NCI-H345 (cell line): Measurements from ENCODE around the gene PRDM16.

Source experiments
- DNase-seq: peaks from one replicate; lab custom pipeline; 2025; lab: John Stamatoyannopoulos, UW

The PRDM16 gene

DNA sequence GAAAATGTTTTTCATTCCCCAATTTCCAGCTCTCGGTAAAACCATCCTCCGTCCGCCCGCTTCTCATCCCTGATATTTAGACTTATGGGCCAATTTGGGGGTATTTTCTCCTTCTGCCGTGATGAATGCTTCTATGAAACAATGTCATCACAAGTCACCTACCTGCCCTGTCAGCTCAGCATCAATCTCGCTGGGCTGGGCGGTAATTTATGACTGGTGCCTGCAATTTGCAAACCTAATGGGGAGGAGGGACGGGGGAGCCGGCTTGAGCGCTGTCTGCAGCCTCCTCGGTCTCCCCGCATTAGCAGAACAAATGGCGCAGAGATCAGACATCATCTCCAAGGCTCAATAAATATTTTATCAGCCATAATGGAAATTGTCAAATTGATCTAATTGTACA lies 72.1 kb downstream of the PRDM16 start:
- DNase-seq: no peak

DNA sequence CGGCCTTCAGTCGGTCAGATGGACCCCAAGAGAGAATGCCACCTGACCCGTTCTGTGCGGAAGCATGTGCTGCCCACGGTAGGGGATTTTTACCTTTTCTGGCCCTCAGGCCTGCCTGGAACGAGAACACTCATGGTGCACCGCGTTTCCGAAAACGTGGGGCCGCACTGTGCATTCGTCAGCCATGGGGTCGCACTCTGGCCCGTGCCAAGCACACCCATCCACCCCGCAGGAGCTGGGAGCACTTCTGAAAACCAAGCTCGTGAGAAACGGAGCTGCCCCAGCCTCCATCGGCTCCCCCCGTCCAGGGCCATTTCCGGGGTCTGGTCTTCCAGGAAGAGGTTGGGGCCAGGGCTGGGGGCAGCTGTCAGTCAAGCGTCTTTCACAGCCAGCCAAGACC lies 72.8 kb downstream of the PRDM16 start:
- DNase-seq: no peak

DNA sequence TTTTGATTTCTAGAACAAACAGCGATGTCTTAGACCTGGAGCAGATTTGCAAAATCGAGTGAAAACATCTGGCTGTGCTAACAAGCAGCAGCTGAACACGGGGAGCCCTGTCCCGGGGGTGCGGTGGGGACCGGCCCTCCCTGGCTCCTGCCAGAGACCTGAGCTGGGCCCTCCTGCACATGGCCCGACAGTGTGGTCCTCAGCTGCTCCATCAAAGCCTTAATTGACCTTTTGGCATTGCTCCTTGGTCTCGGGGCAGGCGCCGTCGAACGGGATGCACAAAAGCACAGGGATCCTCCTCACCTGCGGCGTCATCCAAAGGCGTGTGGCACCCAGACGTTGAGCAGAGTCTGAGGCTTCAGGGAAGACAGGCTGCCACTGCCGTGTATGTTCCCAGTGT lies 73.2 kb downstream of the PRDM16 start:
- DNase-seq: no peak

DNA sequence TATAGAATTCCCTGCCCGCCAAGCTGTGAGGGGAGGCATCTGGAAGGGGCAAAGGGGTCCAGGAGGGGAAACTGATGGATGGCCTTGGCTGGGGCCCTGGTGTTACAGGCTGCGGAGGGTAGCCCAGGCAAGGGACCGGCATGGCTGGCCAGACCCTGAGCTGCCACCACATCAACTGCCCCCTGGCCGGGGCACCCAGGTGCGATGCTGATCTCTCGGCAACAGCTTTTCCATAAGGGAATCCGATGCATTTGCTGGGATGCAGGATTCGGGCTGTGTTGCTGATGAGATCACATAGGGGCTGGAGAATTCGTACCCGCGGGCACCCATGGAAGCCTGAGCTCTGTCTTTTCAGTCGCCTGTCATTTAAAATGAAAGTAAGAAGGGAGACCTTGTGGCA lies 73.7 kb downstream of the PRDM16 start:
- no peak for DNase-seq

DNA sequence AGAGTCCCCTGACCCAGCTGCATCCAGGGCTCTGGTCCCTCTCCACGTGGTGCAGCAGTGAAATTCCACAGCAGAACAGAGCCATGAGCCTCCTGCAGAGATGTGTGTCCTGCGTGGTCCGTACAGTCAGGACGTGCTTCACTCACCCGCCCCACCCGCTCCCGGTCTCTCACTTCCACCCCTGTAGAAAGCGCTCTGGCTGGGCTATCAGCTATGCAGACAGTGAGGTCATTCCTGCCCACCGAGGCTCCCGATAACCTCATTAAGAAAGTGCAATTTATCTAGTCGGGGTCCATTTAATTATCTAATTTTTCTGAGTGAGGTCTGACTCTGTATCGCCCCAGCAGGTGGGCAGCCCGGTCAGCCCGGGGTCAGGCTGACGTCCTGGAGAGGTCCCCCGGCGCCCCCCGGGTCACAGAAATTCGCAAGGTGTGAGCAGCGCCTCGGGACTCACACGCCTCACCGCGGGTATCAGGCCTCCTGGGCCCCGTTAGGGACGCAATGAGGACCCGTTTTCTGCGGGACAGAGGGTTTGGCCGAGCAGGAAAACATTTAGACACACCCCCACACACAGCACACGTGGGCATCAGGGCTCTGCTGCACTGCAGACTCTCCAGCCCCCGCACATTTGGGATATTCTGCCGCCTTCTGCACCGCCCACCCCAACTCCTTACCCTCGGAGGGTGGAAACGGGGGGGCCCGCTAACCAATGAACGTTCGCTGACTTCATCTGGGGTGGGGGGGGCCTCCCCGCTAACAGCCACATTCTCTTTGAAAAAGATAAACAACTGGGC lies 76.7 kb downstream of the PRDM16 start:
- no peak for DNase-seq

DNA sequence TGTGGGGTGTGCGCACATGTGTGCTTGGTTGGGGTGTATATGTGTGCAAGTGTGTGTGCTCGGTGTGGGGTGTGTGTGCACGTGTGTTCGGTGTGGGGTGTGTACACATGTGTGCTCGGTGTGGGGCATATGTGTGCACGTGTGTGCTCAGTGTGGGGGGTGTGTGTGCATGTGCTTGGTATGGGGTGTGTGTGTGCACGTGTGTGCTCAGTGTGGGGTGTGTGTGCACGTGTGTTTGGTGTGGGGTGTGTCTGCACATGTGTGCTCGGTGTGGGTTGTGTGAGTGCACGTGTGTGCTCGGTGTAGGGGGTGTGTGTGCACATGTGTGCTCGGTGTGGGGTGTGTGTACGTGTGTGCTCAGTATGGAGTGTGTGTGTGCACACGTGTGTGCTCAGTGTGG lies 77.5 kb downstream of the PRDM16 start:
- DNase-seq: no peak

DNA sequence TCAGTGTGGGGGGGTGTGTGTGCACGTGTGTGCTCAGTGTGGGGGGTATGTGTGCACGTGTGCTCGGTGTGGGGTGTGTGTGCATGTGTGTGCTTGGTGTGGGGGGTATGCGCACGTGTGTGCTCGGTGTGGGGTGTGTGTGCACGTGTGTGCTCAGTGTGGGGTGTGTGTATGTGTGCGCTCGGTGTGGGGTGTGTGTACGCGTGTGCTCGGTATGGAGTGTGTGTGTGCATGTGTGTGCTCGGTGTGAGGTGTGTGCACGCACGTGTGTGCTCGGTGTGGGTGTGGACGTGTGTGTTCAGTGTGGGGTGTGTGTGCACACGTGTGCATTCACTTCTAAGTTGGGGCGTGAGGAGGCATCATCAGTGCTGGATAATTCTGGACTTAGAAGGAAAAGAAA lies 77.9 kb downstream of the PRDM16 start:
- DNase-seq: no peak

DNA sequence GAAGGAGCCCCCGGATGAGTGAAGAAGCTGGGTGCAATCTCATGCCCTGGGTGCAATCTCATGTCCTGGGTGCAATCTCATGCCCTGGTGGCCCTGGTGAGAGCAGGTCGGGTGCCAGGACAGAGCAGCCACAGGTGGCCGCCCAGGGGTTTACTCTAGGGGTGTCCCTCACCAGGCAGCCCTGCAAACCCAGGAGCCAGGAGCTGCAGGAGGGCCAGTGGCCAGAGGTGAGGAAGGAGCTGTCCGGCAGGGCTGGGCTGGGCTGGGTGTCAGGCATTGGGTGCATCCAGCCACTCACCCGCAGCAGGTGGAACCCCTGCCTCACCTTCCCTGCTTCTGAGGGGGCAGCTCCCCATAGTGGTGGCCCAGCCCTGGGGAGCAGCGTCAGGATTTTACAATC lies 79.2 kb downstream of the PRDM16 start:
- DNase-seq: no peak

DNA sequence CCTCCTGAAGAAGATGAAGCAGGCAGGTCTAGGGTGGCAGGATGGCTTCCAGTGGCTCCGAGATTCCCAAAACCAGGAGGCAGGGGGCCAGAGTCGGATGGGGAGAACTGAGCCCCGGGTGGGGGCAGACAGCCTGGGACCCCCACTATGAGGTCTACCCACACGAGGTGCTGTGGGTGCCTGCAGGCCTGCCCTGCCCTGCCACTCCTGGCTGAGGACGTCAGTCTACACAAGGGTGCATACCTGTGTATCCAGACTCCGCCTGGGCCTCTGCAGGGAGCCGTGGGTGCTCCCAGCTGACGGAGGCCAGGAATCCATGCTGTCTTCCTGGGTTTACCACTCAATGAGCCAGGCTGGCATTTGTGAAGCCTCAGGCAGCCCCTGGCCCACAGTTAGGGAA lies 80.3 kb downstream of the PRDM16 start:
- DNase-seq: no peak

DNA sequence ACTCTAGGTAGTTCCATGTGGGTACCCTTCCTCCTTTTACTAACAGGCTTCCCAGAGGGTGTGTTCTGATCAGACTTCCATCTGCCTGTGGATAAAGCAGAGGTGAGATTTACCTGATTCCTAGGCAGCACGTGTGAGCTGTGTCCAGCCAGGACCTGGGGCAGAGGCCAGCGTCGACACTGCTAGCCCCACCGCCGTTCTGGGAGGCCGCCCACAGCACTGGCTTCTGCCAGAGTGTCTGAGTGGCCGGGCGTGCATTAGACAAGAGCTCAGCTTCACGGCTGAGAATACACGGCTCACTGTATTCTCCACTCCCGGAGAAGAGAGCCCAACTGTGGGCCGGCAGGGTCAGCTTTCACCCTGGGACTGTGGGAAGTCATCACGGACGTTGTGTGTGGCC lies 82.5 kb downstream of the PRDM16 start:
- DNase-seq: no peak

DNA sequence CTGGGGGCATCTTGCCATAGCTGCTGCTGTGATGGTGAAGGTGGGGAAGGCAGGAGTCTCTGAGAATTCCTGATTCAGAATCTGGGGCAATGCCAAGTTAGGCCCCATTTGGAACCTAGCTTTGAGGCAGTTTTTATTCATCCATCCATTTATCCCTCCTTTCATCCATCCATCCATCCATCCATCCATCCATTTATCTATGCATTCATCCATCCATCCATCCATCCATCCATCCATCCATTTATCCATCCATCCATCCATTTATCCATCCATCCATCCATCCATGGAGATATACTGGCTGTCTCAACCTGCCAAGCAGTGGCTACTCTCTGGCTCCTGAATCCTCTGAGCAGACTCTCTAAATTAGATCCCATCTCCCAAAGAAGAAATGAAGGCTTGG lies 83.1 kb downstream of the PRDM16 start:
- DNase-seq: no peak

DNA sequence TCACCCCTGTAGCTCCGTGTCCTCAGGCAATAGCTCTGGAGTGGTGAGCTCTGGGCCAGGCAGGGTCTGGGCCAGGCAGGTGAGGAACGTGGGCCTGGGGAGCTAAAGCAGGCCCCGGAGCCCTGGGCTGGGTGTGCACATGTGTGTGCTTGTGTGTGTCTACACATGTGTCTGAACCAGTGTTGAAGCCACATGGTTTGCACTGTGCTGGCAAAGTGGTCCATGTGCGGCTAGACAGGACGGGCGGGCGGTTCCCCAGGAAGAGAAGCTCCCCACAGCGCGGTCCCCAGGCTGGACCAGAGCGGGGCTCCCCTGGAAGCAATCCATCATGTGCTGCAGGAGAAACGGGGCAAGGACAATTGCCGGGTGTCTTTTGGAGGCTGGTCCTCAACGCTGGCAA lies 84.2 kb downstream of the PRDM16 start:
- DNase-seq: no peak

DNA sequence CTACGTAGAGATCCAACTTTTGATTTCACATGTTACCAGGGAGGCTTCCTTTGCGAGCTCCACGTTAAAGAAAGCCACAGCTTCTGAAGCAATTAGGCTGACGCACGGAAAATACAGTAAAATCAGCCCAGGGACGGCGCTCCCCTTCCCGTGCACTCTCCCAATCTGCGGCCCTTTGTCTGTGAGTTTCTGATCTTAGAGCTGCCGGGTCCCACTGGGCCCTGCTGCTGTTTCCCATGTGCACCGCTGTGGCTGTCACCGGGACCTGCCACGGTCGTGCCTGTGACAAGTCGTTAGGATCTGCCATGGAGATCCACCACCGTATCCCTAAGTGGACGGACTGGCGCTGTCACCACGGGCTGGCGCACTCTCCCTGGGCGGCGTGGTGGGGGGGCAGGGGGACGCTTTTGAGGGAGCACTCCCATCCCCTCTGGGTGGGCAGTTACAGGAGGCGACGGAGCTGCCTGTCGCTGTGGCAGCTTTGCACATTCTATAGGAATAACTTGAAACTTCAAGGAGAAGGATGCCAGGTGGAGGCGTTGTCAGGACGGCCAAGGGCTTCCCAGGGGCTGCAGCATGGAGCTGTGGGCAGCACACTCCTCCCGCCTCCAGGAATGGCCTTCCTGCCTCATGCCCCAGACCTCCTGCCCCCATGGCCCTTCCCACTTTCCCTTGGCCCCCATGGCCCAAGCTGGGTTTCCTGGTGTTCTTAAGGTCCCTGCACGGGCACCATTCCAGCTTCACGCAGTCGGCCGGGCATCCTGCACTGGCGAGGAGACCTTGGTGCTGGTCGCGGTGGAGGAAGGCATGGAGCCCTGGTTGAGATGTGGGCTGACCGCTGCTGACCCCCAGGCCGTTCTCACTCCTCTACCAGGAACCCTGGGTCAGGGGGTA lies 85.1 kb downstream of the PRDM16 start:
- DNase-seq: no peak

DNA sequence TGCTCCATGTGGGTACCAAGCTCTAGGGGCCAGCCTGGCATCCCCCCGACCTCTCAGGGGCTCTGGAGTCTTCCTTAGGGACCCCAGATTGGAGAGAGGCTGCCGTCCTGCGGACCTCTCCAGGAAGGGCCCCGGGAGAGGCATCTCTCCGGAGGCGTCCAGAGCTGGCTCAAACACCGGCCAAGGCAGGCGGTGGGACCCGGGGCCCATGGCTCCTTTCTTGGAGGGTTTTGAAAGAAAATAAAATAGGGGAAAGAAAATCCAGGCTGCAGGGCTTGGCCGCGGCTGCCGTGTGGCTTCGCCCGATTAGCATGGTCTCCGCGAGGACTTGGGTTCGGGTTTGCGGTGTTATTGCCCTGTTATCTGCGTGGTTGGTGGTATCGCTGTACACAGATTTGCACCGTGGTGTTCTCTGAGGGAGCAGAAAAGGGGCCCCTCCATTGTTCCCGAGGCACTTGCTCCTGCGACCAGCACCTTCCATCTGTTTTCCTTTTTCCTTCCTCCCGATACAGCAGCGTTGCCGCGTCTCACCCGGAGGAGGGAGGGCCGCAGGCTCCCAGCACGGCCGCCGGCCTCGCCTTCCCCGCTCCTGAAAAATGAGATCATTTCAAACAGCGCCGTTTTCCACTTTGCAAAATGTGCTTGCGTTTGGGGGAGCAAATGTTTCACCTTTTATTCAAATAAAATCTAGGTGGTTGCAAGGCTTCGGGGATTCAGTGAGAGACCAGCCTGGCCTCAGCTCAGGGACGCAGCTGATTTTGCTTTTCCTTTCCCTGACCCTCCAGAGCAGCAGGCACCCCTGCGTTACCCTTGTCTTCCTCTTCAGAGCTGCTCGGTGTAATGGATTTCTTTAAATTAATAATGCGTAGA lies 86.3 kb downstream of the PRDM16 start:
- no peak for DNase-seq

DNA sequence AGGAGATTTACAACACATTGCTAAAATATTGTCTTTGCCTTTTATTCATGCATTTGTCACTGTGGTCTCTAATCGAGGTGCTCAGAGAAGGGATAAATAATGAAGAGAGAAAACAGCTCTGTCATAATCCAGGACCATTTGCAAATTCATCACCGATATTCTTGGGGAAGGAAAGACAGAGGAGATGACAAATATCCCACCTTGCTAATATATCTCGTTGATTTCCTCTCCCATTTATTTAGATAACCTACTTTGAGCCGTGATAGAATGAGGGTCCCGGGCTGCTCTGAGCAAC lies 86.9 kb downstream of the PRDM16 start:
- DNase-seq: no peak

DNA sequence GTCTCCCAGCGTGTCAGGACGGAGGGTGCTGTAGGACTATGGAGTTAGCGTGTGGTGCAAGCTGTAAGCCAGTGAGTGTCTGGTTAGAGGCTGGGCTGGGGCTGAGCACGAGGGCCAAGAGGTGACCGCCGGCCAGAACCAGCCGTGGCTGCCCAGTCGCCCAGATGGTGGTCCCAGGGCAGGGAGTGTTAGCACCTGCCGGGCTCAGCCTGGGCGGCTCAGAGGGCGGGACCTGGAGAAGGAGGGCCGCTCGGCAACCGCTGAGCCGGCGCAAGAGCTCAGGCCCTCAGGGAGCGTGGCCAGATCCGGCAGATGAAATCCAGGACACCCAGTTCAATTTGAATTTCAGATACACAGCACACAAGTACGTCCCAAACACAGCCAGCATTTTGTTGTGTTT lies 87.9 kb downstream of the PRDM16 start:
- DNase-seq: no peak

DNA sequence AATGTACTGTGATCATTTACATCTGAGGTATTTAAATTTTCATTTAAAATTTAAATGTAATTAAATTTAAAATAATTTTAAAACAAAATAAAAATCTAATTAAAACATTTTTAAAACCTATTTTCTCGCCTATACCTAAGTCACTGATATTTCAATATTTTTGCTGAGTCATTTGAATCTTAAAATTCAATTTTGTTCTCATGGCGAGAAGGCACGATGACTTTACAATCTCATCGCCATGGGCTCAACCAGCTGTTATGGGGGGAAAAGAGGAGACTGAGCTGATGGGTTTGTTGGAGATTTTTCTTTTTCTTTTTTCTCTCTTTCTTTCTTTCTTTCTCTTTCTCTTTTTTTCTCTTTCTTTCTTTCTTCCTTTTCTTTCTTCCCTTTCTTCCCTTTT lies 89.3 kb downstream of the PRDM16 start:
- DNase-seq: no peak

DNA sequence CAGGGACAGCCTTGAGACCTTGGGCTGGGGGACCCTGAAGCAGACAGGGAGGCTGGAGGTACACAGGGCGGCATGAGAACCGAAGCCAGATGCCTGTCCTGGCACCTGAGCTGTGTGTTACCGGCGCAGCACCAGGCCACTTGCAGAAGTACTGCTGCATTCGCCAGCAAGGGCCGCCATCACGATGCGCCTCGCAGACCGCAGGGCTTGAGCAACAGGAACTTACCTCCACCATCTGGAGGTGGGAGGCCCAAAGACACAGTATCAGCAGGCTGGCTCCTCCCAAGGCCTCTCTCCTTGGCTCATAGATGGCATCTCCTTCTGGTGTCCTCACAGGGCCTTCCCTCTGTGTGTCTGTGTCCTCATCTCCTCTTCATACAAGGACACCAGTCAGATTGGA lies 90.1 kb downstream of the PRDM16 start:
- DNase-seq: no peak

DNA sequence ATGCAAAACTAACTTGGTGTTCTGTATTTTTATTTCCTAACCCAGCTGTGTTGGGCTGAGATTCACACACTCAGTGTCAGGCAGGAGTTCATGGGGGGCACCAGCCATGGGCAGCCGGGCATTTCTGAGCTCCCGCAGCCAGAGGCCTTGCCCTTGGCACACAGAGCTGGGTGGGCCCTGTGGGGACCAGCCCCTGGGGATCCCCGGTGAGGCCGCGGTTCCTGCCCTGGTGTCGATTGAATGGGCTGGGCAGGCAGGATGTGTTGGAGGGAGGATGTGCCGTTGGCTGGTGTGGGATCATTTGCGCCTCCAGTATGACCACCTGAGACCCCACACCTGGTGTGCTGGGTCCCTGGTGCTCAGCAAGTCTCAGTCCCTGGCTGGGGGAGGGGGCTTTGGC lies 91.0 kb downstream of the PRDM16 start:
- DNase-seq: no peak

DNA sequence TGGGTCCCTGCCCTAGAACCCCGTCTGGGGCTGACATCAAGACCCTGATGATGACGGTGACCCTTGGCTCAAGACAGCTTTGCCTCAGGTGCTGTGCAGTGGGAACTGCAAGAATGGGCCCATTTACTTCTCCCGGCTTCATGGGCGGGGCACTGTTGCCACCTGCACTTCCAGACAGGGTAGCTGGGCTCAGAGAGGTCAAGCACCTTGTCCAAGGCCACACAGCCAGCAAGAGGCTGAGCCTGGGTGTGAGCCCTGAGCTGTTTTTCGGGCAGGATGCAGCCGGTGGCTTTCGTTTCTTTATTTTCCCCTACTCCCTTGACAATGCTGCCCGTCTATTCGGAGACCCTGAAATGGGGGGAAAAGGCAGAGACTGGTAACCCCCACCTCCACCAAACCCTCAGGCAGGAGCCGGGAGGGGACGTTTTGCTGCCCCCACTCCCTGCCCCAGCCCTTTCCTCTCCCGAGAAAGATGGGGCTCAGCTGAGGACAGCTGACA lies 91.7 kb downstream of the PRDM16 start:
- no peak for DNase-seq

DNA sequence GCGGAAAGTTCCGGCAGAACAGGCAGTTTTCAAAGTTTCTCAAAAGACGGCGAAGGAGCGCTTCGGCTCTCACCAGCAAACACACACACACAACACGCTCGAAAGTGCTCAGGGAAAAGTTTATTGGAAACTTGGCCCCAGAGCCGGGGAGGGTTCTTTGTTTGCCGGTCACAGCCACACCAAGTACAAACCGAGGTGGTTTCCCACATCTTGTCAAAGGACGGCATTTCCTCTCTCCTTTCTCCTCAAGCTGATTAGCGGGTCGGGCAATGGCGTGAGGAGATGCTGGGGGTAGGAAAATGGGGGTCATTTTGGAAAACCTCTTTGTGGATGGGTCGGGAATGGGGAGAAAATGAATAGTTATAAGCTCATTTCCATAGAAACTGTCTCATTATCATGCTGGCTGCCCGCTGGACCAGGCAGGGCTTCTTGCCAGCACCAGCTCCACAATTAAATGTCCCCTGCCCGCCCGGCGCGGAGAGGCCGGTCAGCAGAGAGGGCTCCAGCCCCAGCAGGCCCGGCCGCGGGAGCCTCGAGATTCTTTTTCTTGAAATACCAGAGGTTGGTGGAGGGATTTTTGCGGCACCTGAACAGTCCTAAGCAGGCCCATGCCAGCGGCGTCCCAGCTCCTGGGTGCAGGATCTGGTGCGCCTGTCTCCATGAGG lies 92.3 kb downstream of the PRDM16 start:
- DNase-seq: no peak

DNA sequence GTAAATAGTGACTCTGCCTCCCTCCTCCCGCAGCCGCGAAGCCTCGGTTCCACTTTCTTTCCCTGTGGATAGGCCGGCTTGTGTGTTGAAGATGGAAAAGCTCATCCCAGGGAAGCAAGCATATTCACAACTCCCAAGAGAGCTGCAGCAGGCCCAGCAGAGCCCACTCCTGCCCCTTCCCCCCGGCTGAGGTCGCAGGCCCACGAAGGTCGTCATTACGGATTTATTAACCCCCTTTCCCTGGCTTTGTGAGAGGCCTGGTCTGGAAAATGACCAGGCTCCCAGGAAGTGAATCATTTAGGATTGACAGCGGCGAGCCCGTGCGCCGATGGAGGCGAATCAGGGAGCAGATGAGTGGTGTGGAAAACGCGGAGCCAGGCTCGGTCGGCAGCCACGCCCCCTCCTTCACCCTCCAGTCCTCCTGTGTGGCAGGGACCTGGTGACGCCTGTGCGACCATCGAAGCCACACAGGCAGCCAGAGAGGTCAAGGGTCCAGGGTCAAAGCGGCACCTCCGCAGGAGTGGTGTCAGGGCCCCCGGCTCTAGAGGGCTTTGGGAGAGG lies 93.4 kb downstream of the PRDM16 start:
- no peak for DNase-seq
